H1 (cell line): Measurements from ENCODE around the gene MIS18A. TPM values are rescaled to one million over a fixed set of nuclear protein-coding genes. Genes with fewer than 3 reads are reported as not detected.
"Not testable (repeated sequence)": the region's sequence is repeated elsewhere in the genome, so short reads cannot be mapped to it uniquely, and the experiment has no call there.

ENCODE experiments used
- CTCF ChIA-PET: fragments of 300-600 bp; sonication (Branson Sonifier 250); formaldehyde crosslinking; loops from one replicate; lab custom pipeline; 2021; ENCODE audit not compliant: partially characterized antibody; lab: Charles Lee
- POLR2A ChIA-PET: fragments of 300-600 bp; sonication (Branson Sonifier 250); formaldehyde crosslinking; loops from one replicate; lab custom pipeline; 2021; ENCODE audit warnings: inconsistent platforms; ENCODE audit not compliant: partially characterized antibody; lab: Charles Lee
- DNase-seq, 2 experiments: peaks; one replicate each; pipeline versions ENCODE4 v3.0.0 to v3.0.0-alpha.2; 2010 to 2022; ENCODE audit warnings: low spot score in 2 of 2, low read depth in 1 of 2, mixed read lengths in 1 of 2
- FAIRE-seq: peaks from 2 replicates; lab custom pipeline; 2011; peaks lifted over from hg19 to GRCh38; lab: Jason Lieb, UNC
- H2AFZ ChIP-seq: 2 replicates; pipeline ENCODE4 v1.8.1; 2012; ENCODE audit warnings: low read length, inconsistent platforms
- H2AK5ac ChIP-seq: 2 replicates; pipeline ENCODE4 v1.6.1; 2013; ENCODE audit warnings: low read depth, low read length
- H2BK120ac ChIP-seq: replicated peaks from 2 replicates; pipeline ENCODE3; 2013; ENCODE audit warnings: low read depth, low read length, inconsistent platforms
- H2BK12ac ChIP-seq: 2 replicates; pipeline ENCODE4 v1.6.1; 2013; ENCODE audit warnings: low read depth, low read length
- H2BK15ac ChIP-seq: 2 replicates; pipeline ENCODE4 v1.6.1; 2013; ENCODE audit warnings: low read length
- H2BK20ac ChIP-seq: 2 replicates; pipeline ENCODE4 v1.6.1; 2013; ENCODE audit warnings: low read length
- H2BK5ac ChIP-seq: 2 replicates; pipeline ENCODE4 v1.6.1; 2013; ENCODE audit warnings: low read depth, low read length
- H3K14ac ChIP-seq: 2 replicates; pipeline ENCODE4 v1.6.1; 2013; ENCODE audit warnings: inconsistent platforms; ENCODE audit not compliant: insufficient read length
- H3K18ac ChIP-seq: 2 replicates; pipeline ENCODE4 v1.6.1; 2013; ENCODE audit warnings: low read length; ENCODE audit errors: extremely low read depth
- H3K23ac ChIP-seq: 2 replicates; pipeline ENCODE4 v1.6.1; 2013; ENCODE audit warnings: inconsistent platforms; ENCODE audit not compliant: insufficient read length
- H3K23me2 ChIP-seq: 2 replicates; pipeline ENCODE4 v1.6.1; 2013; ENCODE audit warnings: low read depth, low read length
- H3K27ac ChIP-seq: 2 replicates; pipeline ENCODE4 v1.6.1; 2011; ENCODE audit warnings: low read depth, low read length, inconsistent platforms
- H3K27me3 ChIP-seq, 4 experiments: replicated peaks in 1 of 4; 1 replicate in 1 of 4; 2 replicates in 3 of 4; pipeline versions ENCODE4 v1.6.1 to v1.8.1; 2011 to 2013; ENCODE audit warnings: low read length in 3 of 4, mild to moderate bottlenecking in 3 of 4, inconsistent platforms in 2 of 4, mixed read lengths in 2 of 4, moderate library complexity in 1 of 4; ENCODE audit not compliant: control insufficient read depth in 3 of 4, insufficient read depth in 3 of 4; ENCODE audit errors: extremely low read depth in 1 of 4
- H3K36me3 ChIP-seq, 4 experiments: 2 replicates each; pipeline versions ENCODE4 v1.6.1 to v1.8.1; 2011 to 2013; ENCODE audit warnings: mild to moderate bottlenecking in 4 of 4, low read length in 3 of 4, moderate library complexity in 2 of 4, control low read depth in 1 of 4, inconsistent platforms in 1 of 4; ENCODE audit not compliant: insufficient read depth in 4 of 4, control insufficient read depth in 2 of 4
- H3K4ac ChIP-seq: replicated peaks from 2 replicates; pipeline ENCODE3; 2013; ENCODE audit warnings: low read length, low read depth, mixed read lengths, inconsistent platforms; ENCODE audit not compliant: insufficient read length
- H3K4me1 ChIP-seq, 4 experiments: replicated peaks in 1 of 4; 1 replicate in 1 of 4; 2 replicates in 3 of 4; pipeline versions ENCODE4 v1.6.1 to v1.8.1; 2011 to 2013; ENCODE audit warnings: low read length in 3 of 4, inconsistent platforms in 2 of 4, mixed read lengths in 1 of 4; ENCODE audit not compliant: insufficient read depth in 4 of 4, control insufficient read depth in 3 of 4
- H3K4me2 ChIP-seq, 2 experiments: 2 replicates each; pipeline versions ENCODE4 v1.6.1 to v1.8.1; 2011 to 2013; ENCODE audit warnings: low read depth in 2 of 2, low read length in 2 of 2, control low read depth in 1 of 2, inconsistent platforms in 1 of 2, mild to moderate bottlenecking in 1 of 2; ENCODE audit not compliant: insufficient read depth in 1 of 2
- H3K4me3 ChIP-seq, 4 experiments: fragments of 200-600, 300-600 bp in 1 of 4; sonication (generic), shearing (Covaris generic), sonication (Bioruptor Twin) in 1 of 4; 2 replicates each; pipeline versions ENCODE4 v1.5.1 to v1.8.1; 2011 to 2016; ENCODE audit warnings: low read length in 4 of 4, low read depth in 3 of 4, control low read depth in 2 of 4, inconsistent platforms in 2 of 4, mild to moderate bottlenecking in 2 of 4, mixed read lengths in 1 of 4, moderate library complexity in 1 of 4; ENCODE audit not compliant: insufficient read depth in 2 of 4; ENCODE audit errors: extremely low read depth in 1 of 4
- H3K56ac ChIP-seq: replicated peaks from 2 replicates; pipeline ENCODE3; 2013; ENCODE audit warnings: low read depth, mild to moderate bottlenecking, mixed read lengths, low read length, inconsistent platforms; ENCODE audit not compliant: insufficient read length
- H3K79me1 ChIP-seq: 2 replicates; pipeline ENCODE4 v1.6.1; 2013; ENCODE audit warnings: low read depth, low read length, control low read depth
- H3K79me2 ChIP-seq, 2 experiments: 2 replicates each; pipeline versions ENCODE4 v1.6.1 to v1.8.1; 2012 to 2013; ENCODE audit warnings: low read length in 2 of 2, mild to moderate bottlenecking in 2 of 2, inconsistent platforms in 1 of 2; ENCODE audit not compliant: insufficient read depth in 2 of 2, control insufficient read depth in 1 of 2
- H3K9ac ChIP-seq, 4 experiments: replicated peaks in 1 of 4; 1 replicate in 1 of 4; 2 replicates in 3 of 4; pipeline versions ENCODE4 v1.6.1 to v1.8.1; 2011 to 2013; ENCODE audit warnings: low read depth in 3 of 4, low read length in 3 of 4, control low read depth in 2 of 4, mild to moderate bottlenecking in 2 of 4, moderate library complexity in 2 of 4, inconsistent platforms in 1 of 4; ENCODE audit errors: extremely low read depth in 1 of 4
- H3K9me3 ChIP-seq, 2 experiments: 2 replicates each; pipeline versions ENCODE4 v1.6.1 to v1.8.1; 2012 to 2013; ENCODE audit warnings: mild to moderate bottlenecking in 2 of 2, moderate library complexity in 2 of 2, control low read depth in 1 of 2, inconsistent platforms in 1 of 2, low read depth in 1 of 2, low read length in 1 of 2, mixed read lengths in 1 of 2; ENCODE audit not compliant: insufficient read depth in 2 of 2
- H4K20me1 ChIP-seq, 2 experiments: replicated peaks in 1 of 2; 2 replicates each; pipeline versions ENCODE3 to v1.8.1; 2011 to 2013; ENCODE audit warnings: inconsistent platforms in 2 of 2, low read length in 2 of 2, mild to moderate bottlenecking in 1 of 2; ENCODE audit not compliant: insufficient read depth in 2 of 2, control insufficient read depth in 1 of 2
- H4K5ac ChIP-seq: 2 replicates; pipeline ENCODE4 v1.6.1; 2013; ENCODE audit warnings: low read length, low read depth, mixed read lengths, inconsistent platforms; ENCODE audit not compliant: insufficient read length
- H4K8ac ChIP-seq: 2 replicates; pipeline ENCODE4 v1.8.0; 2013; ENCODE audit warnings: mild to moderate bottlenecking, moderate library complexity, low read length, inconsistent platforms; ENCODE audit not compliant: insufficient read depth; ENCODE audit errors: extremely low read depth
- H4K91ac ChIP-seq: replicated peaks from 2 replicates; pipeline ENCODE3; 2013; ENCODE audit warnings: low read length, mixed read lengths, inconsistent platforms; ENCODE audit not compliant: insufficient read length
- BCL11A ChIP-seq, 2 experiments: IDR thresholded peaks; one replicate each; pipeline ENCODE4 v1.6.1; 2011; ENCODE audit warnings: low read depth in 2 of 2, low read length in 2 of 2, mild to moderate bottlenecking in 2 of 2
- WGBS, 2 experiments: shearing (Covaris generic) in 1 of 2; methylation state at CpG; one replicate each; pipeline versions ENCODE4 v1.1.6 to v1.1.7; 2013 to 2015; ENCODE audit warnings: low lambda C conversion rate in 2 of 2, mixed read lengths in 2 of 2, inconsistent platforms in 1 of 2, low coverage in 1 of 2, missing lambda C conversion rate in 1 of 2; ENCODE audit not compliant: insufficient replicate concordance in 2 of 2, insufficient coverage in 1 of 2, insufficient read length in 1 of 2; ENCODE audit errors: extremely low coverage in 1 of 2, missing lambda C conversion rate in 1 of 2; 5-methylcytosine and 5-hydroxymethylcytosine counted together
- polyA plus RNA-seq, 7 experiments: library from polyadenylated mRNA; depleted of rRNA in 3 of 7; stranded (reverse) in 5 of 7; unstranded in 2 of 7; fragments of >200 nt in 5 of 7; fragments of 200-250 nt in 2 of 7; gene quantifications; 1 replicate in 5 of 7; 2 replicates in 1 of 7; 4 replicates in 1 of 7; pipeline versions ENCODE4 v1.2.1 to v1.2.3, GENCODE V29; 2011 to 2013; ENCODE audit warnings: missing spikeins in 2 of 7, mixed read lengths in 2 of 7
- total RNA-seq: library from RNA; stranded (reverse); fragmentation: NEBNext Ultra II Directional; extraction: Animal tissue kit (Norgen Biotek cat#: 25700); gene quantifications from 2 replicates; pipeline ENCODE4 v1.2.1, GENCODE V29; 2021

The MIS18A gene
- total and polyA plus RNA-seq, 2 of the 8 experiments (the other 6 are each of a cell fraction or from before 2014, with no cell fraction given): 28.9 to 53.0 TPM

- TF ChIP-seq BCL11A (IDR thresholded peaks at IDR 0.05; ENCODE audit: low read depth in 2 of 2, low read length in 2 of 2): no peak
Measured at GRCh38 chr21:32270748-32271147, 8.1 kb downstream of the MIS18A start (continued).

- H2BK5ac ChIP-seq, H3K4me3 ChIP-seq, H3K18ac ChIP-seq, H4K20me1 ChIP-seq, POLR2A ChIA-PET, H3K23me2 ChIP-seq, H2BK15ac ChIP-seq, H3K4me1 ChIP-seq, H2BK20ac ChIP-seq, H2AK5ac ChIP-seq, H3K9ac ChIP-seq, H3K23ac ChIP-seq, H3K27me3 ChIP-seq, H4K8ac ChIP-seq, H3K79me1 ChIP-seq, FAIRE-seq, H2BK120ac ChIP-seq, H2BK12ac ChIP-seq, H3K4me2 ChIP-seq, H4K91ac ChIP-seq, H4K5ac ChIP-seq, H3K79me2 ChIP-seq, H2AFZ ChIP-seq, H3K4ac ChIP-seq, DNase-seq, H3K14ac ChIP-seq, H3K9me3 ChIP-seq, H3K56ac ChIP-seq, H3K27ac ChIP-seq: not testable (repeated sequence)
- CTCF ChIA-PET: interaction anchor here (0.6 to 2.0 kb wide), 2 partner anchors 11 to 99 kb away, joined by 3 to 4 read pairs; no protein-coding TSS in a partner anchor
- H3K36me3 ChIP-seq: peaks cover 2 to 26% (median 19%) of the 10 kb centered on the region in 4 experiments
- 90% methylated on average over 21 of the region's 23 CpGs; no CpG with 5 or more reads in 1 of the 2 experiments for WGBS, 2 experiments
Measured at GRCh38 chr21:32265321-32265720, 13.5 kb downstream of the MIS18A start.
